ENCODE measurements around the gene CACNB2. TPM values are rescaled to one million over a fixed set of nuclear protein-coding genes. Genes with fewer than 3 reads are reported as not detected.

CACNB2 gene
- total RNA-seq, 2 donors from 2014 or later, result 9.8 to 12.1 TPM

- Histone ChIP-seq H3K9me3 (no peaks in the 10 kb centered on the region), H3K4me3 (no peak overlapping the region), H3K27me3 (no peaks in the 10 kb centered on the region), H3K36me3 (no peaks in the 10 kb centered on the region), H3K27ac (no peak overlapping the region), H3K4me1 (no peaks in the 10 kb centered on the region), H3K9ac (ENCODE audit: low read depth in 2 of 2, low read length in 2 of 2) (no peak overlapping the region)
- TF ChIP-seq, protein P1, sequence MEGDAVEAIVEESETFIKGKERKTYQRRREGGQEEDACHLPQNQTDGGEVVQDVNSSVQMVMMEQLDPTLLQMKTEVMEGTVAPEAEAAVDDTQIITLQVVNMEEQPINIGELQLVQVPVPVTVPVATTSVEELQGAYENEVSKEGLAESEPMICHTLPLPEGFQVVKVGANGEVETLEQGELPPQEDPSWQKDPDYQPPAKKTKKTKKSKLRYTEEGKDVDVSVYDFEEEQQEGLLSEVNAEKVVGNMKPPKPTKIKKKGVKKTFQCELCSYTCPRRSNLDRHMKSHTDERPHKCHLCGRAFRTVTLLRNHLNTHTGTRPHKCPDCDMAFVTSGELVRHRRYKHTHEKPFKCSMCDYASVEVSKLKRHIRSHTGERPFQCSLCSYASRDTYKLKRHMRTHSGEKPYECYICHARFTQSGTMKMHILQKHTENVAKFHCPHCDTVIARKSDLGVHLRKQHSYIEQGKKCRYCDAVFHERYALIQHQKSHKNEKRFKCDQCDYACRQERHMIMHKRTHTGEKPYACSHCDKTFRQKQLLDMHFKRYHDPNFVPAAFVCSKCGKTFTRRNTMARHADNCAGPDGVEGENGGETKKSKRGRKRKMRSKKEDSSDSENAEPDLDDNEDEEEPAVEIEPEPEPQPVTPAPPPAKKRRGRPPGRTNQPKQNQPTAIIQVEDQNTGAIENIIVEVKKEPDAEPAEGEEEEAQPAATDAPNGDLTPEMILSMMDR (IDR thresholded peaks at IDR 0.05), result no peak
- DNase-seq, result no peak
- intact Hi-C loops (cut with DNase I), result no loop called here
Measured at GRCh38 chr10:18298256-18298655, 158.0 kb downstream of the CACNB2 start.

DNA sequence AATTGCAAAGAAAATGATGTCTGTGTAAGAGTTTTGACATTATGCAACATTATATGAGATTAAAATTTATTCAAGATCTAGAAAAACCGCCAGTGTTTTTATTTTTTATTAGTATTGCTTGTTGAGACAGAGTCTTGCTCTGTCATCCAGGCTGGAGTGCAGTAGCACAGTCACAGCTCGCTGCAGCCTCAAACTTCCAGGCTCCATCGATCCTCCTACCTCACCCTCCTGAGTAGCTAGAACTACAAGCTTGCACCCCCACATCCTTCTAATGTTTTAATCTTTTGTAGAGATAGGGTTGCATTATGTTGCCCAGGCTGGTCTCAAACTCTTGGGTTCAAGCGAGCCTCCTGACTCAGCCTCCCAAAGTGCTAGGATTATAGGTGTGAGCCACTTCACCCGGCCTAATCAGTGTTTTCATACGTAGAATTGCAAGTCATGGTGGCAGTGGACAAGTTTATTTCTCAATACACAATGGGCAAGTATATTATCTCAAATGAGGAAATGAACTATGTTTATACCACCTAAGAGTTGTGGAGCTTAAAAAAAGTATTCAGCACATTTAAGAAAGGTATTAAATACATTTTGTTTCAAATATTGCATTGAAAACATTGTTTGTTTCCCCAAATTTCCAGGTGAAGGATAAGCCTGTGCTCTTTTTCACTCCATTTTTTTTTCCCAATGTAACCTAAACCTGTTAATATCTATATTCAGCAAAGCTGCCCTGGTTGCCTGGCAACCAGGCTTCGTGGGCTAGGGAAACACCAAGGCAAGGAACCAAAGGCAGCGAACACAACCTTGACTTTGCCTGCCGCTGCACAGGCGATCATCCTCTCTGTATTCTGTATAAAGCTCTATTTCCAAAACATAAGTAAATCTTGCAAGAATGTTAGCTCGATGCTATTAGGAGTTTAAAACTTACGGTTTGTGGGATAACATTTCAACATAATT, 163.9 kb downstream of the CACNB2 start:
- no peak overlapping the region for H3K9ac ChIP-seq (ENCODE audit: low read depth in 2 of 2, low read length in 2 of 2)
- TF ChIP-seq, protein P1 (IDR thresholded peaks at IDR 0.05), result no peak
- no peaks in the 10 kb centered on the region for H3K9me3 ChIP-seq
- no peak overlapping the region for H3K4me3 ChIP-seq
- H3K27me3 ChIP-seq, result no peaks in the 10 kb centered on the region
- DNase-seq, result no peak
- no peaks in the 10 kb centered on the region for H3K4me1 ChIP-seq
- intact Hi-C loops (cut with DNase I), result no loop called here
- no peak overlapping the region for H3K27ac ChIP-seq
- no peaks in the 10 kb centered on the region for H3K36me3 ChIP-seq

DNA sequence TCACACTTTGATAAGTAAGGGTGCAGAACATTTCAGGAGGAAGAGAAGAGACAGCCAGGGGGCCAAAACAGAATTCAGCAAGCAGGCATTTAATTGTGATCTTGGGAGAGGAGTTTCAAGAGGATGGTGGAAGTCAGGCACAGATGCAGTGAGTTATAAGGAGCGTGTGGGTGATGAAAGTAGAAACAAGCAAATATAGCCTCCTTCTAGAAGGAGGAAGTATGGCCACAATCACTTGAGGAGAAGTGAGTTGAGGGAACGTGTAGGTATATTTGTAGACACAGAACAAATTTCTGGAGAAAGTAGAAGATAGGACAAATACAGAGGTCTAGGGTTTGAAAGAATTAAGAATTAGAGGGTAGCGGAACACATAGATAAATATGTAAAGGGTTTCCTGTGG, 165.8 kb downstream of the CACNB2 start:
- H3K36me3 ChIP-seq, result no peaks in the 10 kb centered on the region
- H3K27me3 ChIP-seq, result no peaks in the 10 kb centered on the region
- H3K4me1 ChIP-seq, result no peaks in the 10 kb centered on the region
- DNase-seq, result no peak
- TF ChIP-seq, protein P1 (IDR thresholded peaks at IDR 0.05), result no peak
- no peak overlapping the region for H3K27ac ChIP-seq
- intact Hi-C loops (cut with DNase I), result no loop called here
- H3K9me3 ChIP-seq, result no peaks in the 10 kb centered on the region
- H3K4me3 ChIP-seq, result no peak overlapping the region
- H3K9ac ChIP-seq (ENCODE audit: low read depth in 2 of 2, low read length in 2 of 2), result no peak overlapping the region

DNA sequence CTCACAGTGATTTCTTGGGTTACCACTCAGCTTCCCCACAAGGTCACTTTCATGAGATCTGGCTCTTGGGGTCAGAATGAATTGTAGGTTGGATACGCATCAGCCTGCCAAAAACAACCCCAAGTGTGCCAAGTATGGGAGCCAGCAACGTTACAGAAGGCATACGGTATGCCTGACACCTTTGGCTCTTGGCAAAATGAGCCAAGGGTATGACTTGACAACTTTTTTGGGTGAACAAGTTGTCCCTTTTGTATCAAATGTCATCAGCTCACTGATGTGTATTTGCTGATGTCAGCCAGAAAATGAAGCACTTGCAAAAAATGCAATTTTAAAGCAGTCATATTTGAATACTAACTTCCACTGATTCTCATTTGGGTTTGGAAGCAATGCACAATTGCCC, 168.4 kb downstream of the CACNB2 start:
- no peak for DNase-seq
- Histone ChIP-seq H3K4me3 (no peak overlapping the region), H3K9ac (ENCODE audit: low read depth in 2 of 2, low read length in 2 of 2) (no peak overlapping the region), H3K27me3 (no peaks in the 10 kb centered on the region), H3K27ac (no peak overlapping the region), H3K9me3 (no peaks in the 10 kb centered on the region), H3K36me3 (no peaks in the 10 kb centered on the region), H3K4me1 (no peaks in the 10 kb centered on the region)
- TF ChIP-seq, protein P1 (IDR thresholded peaks at IDR 0.05), result no peak
- intact Hi-C loops (cut with DNase I), result no loop called here

DNA sequence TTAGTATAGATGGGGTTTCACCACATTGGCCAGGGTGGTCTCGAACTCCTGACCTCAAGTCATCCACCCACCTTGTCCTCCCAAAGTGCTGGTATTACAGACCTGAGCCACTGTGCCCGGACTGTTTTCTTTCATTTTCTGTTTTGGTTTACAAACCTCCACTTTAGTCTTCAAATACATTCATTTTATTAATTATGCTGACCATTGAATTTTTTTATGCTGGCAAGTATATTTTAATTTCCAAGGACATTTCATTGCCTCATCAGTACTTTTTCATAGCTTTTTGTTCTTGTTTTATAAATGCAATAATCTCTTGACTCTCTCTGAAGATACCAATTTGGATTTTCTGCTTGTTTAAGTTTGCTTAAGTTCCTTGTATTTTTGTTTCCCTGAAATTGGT, 170.5 kb downstream of the CACNB2 start:
- Histone ChIP-seq H3K4me3 (no peak overlapping the region), H3K27me3 (no peaks in the 10 kb centered on the region), H3K9me3 (no peaks in the 10 kb centered on the region), H3K27ac (no peak overlapping the region), H3K36me3 (no peaks in the 10 kb centered on the region), H3K4me1 (no peaks in the 10 kb centered on the region), H3K9ac (ENCODE audit: low read depth in 2 of 2, low read length in 2 of 2) (no peak overlapping the region)
- TF ChIP-seq, protein P1 (IDR thresholded peaks at IDR 0.05), result no peak
- no peak for DNase-seq
- intact Hi-C loops (cut with DNase I), result no loop called here

All from colonic mucosa (tissue), 4 donors.